ENCODE data around the gene MKS1.

The MKS1 gene

DNA sequence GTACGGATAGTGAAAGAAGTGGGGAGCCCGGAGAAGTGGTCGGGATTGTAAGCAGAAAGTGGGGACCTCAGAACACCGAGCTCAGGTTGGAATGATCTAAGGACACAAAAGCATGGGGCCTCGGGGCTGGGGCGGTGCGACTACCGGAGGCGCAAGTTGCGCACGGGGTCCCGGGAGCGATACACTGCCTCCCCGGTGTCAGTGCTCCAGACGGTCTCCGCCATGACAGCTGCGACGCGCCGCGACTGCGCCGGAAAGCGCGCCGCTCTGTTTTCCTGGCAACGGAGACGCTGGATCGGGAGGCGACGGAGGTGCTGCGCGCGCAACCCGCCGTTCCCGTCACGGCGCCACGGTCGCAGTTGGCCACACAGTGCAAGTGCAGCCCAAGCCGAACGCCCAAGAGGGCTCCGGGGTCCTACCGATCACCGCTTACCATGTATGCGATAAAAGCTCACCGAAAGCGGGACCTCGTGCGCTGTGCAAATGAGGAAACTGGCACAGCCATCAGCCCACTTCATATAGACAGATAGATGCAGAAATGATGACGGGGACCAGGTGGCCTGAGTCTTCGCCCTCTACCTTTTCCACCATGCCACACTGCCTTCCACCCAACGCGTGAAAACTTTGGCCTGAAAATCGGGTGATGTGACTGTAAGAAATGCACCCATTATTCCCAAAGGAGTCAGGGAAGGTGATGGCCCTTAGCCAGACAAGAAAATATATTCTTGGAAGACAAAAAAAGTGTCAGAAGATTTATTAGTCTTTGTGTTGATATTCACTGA is at the start of gene MKS1:
Gene MKS1 (minus strand): TSS at position 249 of the 782 bp plus-strand sequence. CDS start 25 bp downstream, at position 224.
- peak; percentile 93 for DNase-seq

DNA sequence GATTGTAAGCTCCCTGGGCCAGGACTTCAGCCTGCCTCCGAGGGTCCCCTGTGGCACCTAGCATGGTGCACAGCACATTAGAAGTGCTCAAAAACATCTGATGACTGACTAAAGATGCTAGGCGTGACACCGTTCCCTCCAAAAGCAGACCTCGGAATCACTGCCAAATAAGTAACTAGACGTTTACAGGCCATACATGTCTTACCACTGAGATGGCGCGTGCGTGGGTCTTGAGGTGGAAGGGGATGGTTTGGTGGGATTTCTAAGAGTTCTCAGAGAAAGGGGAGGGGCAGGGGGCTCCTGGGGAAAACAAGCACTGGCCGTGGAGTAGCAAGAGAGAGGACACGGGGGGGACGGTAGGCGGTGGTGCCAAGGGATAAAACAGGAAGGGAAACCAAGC is 49.3 kb upstream of the MKS1 start:
- DNase-seq: no peak

DNA sequence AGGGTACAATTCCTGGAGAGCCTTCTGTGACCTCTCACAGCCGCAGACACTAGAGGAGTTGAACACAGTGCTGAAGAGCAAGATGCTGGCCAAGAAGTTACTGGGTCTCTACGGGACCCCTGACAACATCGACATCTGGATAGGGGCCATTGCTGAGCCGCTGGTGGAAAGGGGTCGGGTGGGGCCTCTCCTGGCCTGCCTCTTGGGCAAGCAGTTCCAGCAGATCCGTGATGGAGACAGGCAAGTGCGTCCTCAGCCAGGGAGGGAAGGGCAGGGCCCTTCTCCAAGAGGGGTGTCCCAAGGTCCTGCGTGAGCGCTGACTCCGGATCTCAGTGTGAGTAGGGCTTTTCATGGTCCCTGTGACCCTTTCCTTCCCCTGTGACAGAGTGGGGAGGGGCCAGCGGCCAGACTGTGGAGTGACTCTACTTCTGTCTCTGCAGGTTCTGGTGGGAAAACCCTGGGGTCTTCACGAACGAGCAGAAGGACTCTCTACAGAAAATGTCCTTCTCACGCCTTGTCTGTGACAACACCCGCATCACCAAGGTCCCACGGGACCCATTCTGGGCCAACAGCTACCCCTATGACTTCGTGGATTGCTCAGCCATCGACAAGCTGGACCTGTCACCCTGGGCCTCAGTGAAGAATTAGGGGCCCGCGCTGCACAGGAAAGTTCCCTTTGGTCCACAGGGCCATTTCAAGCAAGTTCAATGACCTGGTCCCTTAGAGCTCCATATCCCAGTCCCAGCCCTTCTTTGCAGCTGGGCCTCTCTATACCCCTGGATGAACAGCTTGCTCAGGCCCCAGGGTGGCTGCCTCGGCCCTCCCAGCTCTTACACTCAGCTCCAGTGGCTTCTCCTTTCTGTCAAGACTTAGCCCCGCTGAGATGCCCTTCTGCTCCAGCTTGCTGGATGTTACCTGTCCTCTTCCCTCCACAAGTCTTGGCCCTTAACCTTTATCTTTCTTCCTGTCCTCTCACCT is 48.6 kb upstream of the MKS1 start:
- DNase-seq: no peak

DNA sequence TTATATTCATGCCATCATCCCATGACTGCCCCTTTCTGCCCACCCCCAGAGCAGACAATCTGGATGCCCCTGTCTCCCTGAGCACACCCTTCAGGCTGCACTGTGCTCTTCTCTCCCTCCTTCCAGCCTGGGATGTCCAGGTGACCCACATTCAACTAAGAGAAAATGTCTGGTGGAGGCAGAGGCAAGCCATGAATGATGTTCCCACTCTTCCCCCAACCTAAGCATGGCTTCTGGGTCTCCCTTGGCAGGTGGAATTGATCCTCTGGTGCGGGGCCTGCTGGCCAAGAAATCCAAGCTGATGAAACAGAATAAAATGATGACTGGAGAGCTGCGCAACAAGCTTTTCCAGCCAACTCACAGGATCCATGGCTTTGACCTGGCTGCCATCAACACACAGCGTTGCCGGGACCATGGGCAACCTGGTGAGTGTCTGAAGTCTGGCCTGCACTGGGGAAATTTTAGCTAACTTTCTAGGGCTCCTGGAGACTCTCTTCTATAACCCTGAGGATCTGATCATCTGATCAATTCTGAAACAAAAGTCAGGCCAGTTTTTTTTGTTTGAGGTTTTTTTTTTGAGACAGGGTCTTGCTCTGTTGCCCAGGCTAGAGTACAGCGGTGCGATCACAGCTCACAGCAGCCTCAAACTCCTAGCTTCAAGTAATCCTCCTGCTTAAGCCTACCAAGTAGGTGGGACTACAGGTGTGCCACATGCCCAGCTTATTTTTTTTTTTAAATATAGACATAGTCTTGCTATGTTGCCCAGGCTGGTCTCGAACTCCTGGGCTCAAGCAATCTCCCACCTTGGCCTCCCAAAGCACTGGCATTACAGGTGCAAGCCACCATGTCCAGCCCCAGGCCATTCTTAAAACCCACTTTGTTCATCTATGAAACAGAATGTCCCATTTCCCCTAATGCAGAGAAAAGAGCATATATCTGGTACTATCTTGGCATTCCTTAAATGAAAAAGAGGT is 47.1 kb upstream of the MKS1 start:
- DNase-seq: no peak

DNA sequence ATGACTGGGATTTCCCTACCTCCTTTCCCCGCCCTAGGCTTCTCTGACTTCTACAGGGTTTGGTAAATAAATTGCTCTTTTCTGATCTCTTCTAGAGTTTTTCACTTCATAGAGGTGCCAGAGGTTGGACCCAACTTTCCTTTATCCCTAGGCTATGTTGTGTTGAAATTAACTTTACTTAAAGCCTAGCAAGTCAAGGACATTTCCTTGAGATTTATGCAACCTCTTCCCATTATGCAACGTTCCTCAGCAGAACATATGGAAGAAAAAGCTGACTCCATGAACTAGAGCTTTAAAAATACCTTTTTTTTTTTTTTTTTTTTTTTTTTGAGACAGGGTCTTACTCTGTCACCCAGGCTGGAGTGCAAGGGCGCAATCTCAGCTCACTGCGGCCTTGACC is 46.2 kb upstream of the MKS1 start:
- no peak for DNase-seq

DNA sequence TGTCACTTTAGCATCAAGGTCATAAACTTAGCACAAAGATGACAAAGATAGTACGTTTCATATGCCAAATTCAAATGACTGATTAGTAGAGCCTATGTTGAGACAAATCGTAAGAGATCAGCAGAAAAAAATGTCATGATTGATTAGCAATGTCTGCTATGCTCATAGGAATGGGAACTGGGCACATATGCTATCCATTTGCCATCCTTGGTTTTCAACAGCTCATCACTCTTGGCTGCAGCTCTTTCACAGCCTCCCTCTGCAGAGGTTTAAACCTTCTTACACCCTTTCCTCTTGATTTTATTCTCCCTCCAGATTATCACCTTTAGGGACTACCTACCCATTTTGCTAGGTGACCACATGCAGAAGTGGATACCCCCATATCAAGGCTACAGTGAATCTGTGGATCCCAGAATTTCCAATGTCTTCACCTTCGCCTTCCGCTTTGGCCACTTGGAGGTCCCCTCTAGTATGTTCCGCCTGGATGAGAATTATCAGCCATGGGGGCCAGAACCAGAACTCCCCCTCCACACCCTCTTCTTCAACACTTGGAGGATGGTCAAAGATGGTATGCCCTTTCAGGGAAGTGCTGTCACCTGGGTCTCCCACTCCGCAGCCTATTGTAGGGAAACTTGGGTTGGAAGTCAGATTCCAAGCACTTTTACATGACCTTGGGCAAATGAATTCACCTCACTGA is 45.5 kb upstream of the MKS1 start:
- no peak for DNase-seq

DNA sequence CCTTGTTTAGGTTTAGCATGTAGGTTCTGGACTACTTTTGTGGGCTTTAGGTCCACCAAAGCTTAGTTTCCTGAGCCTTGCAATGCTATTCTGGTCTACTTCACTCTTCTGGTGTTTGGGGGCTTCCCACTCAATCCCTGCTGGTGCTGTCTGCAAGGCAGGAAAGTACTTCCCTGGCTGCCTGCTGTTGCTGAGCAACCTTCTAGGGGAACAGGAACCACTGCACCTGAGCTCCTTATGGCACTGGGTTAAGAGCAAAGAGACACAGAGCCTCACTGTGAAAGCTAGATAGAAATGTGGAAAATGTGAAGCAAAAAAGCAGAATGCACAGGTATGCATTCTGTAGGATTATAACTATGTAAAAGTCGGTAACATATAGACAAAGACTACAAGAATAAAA is 44.7 kb upstream of the MKS1 start:
- DNase-seq: no peak

DNA sequence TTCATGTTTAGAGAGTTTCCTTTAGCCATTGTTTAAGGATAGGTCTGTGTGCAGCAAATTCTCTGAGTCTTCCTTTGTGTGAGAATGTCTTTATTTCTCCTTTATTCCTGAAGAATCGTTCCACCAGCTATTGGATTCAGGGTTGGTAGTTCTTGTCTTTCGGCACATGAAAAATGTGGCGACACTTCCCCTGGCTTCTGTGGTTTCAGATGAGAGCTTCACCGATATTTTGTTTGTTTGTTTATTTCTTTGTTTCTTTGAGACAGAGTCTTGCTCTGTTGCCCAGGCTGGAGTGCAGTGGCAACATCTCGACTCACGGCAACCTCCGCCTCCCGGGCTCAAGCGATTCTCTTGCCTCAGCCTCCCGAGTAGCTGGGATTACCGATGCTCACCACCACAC is 43.1 kb upstream of the MKS1 start:
- no peak for DNase-seq

DNA sequence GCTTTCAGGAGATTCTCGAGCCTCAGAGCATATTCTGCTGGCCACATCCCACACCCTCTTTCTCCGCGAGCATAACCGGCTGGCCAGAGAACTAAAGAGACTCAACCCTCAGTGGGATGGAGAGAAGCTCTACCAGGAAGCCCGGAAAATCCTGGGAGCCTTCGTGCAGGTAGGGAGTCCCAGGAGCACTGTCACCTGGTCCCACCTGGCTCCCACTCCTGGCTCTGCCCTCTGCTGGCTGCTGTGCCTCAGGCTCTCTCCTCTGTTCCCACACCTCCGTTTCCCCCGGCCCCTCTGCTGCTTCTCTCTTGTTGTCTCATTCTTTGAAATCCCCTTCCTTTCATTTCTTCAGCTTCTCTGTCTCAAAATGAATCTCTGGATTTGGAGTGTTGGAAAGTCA is 35.7 kb upstream of the MKS1 start:
- DNase-seq: no peak

DNA sequence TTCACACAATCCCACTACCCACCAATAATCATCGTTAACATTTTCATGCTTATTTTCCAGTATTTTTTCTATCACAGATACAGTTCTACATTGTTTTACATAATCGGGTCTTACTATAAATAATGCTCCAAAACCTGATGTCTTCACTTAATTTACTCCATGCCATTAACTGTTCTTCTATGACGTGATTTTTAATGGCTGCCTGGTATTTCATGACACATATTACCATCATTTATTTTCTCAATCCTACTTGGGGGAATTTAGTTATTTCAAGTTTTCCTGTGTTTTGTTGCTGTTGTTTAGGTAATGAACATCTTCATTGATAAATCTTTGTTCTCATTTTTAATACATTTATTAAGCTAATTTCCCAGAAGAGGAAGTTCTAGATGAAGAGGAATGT is 34.0 kb upstream of the MKS1 start:
- DNase-seq: no peak

DNA sequence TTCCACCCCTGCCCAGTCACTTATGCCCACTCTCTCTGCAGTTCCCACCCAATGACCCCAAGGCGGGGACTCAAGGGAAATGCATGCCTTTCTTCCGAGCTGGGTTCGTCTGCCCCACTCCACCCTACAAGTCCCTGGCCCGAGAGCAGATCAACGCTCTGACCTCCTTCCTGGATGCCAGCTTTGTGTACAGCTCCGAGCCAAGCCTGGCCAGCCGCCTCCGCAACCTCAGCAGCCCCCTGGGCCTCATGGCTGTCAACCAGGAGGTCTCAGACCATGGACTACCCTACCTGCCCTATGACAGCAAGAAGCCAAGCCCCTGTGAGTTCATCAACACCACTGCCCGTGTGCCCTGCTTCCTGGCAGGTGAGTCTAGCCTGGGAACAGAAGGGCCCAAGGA is 33.1 kb upstream of the MKS1 start:
- DNase-seq: no peak

DNA sequence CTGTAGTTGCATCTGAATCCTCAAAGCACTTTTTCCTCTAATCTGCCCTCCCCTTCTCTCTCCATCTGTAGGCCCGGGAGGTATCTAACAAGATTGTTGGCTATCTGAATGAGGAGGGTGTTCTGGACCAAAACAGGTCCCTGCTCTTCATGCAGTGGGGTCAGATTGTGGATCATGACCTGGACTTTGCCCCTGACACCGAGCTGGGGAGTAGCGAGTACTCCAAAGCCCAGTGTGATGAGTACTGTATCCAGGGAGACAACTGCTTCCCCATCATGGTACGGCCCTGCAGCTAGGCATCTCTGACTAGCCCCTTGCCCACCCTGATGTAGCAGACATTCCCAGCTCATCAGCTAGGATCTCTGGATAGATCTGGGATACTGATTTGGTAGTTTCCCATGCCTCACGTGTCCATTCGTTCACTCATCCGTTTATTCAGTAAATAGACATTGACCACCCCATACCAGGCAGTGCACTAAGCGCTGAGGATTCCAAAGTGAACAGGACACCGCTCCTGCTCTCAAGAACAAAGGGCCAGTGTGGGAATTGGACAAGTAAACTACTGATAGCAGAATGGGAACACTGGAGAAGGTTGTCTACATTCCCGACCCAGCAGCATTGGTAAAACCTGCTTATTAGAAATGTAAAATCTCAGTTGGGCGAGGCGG is 31.4 kb upstream of the MKS1 start:
- no peak for DNase-seq

DNA sequence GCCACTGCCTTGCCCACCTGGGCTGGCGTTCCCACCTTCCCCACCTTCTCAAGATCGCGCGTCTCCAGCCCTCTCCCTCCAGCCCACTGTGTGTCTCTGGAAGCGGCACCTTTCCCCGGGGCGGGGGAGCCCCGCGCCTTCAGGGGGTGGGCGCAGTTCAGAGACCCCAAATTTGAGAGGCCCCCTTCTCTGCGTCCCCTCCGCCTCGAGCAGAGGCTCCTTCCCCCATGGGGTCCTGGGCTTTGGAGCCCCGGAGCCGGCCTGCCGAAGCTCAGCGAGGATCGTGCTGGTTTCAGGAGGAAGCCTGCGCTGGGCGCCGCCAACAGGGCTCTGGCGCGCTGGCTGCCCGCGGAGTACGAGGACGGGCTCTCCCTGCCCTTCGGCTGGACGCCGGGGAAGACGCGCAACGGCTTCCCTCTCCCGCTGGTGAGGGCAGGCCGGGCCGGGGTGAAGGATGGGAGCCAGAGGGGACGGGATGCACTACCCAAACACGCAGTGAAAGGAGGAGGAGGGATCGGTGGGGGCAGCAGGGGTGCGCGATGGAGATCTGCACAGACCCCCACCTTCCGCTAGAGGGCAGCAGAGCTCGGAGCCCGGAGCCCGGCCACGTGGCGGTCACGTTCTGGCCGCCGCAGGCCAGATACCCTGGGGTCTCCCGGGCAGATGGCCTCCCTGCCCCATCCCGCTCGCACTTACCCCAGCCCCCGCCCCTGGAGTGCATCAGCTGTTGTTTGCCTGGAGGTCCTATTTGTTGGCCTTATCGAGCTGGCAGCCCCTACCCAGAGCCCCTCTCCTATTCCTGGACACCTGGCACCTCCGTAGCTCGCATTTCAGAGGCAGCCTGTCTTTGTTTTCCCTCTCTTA is 30.4 kb upstream of the MKS1 start:
- peak; percentile 62 for DNase-seq

DNA sequence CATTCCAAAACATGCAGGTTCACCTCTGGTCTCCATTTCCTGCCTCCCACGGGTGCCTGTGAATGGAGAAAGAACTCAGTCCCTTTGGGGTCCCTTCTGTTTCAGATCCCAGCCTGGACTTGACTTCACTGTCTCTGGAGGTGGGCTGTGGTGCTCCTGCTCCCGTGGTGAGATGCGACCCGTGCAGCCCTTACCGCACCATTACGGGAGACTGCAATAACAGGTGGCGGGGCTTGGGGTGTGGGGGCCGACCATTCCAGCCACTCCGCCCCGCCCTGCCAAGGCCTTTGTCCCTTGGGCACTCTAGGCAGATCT is 29.9 kb upstream of the MKS1 start:
- no peak for DNase-seq

DNA sequence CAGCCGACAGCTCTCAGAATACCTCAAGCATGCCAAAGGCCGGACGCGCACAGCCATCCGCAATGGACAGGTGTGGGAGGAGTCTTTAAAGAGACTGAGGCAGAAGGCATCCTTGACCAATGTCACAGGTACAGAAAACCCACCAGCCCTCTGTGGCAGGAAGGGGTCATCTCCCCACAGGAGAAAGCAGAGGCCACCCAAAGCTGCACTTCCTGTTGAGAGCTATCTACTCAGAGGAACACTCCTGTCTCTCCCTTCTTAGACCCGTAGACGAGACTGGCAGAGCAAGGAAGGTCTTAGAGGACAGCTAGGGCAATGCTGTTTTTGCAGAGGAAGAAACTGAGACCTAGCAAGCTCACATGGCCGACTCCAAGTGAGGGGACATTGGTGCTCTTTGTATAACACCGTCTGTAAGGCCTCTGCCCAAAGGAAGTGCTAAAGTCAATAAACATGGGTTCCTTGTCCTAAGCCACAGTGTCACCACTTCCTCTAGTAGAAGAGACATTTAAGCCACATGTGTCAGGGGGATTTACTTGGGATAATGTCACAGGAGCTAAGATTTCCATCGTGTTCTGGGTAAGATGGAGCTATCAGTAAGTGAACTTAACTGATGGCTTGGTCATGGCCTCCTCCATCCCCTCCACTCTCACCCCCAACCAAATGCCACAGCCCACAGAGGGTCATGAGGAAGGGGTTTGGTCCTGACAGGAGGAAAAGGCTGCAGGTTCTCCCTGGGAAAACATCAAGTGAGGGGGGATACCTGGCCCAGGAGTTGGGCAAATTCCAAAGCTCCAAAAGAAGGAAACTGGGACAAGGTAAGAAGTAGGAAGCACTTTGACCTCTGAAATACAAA is 28.7 kb upstream of the MKS1 start:
- DNase-seq: no peak

DNA sequence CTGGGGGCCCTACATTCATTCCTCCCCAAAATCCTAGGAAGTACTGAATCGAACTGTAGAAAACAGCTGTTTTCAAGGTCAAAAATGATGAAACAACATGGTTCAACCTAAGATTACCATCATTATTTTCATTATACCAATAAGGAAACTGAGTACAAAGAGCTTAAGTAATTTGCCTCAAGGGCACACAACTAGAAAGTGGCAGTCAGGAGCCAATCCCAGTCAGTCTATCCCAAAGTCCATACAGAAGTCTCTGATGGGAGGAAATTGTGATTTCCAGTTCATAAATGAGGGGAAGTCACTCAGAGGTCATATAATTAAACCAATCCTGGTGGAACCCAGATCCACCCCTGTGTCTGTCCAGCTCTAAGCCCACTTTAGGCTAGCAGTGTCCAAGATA is 27.7 kb upstream of the MKS1 start:
- DNase-seq: no peak

DNA sequence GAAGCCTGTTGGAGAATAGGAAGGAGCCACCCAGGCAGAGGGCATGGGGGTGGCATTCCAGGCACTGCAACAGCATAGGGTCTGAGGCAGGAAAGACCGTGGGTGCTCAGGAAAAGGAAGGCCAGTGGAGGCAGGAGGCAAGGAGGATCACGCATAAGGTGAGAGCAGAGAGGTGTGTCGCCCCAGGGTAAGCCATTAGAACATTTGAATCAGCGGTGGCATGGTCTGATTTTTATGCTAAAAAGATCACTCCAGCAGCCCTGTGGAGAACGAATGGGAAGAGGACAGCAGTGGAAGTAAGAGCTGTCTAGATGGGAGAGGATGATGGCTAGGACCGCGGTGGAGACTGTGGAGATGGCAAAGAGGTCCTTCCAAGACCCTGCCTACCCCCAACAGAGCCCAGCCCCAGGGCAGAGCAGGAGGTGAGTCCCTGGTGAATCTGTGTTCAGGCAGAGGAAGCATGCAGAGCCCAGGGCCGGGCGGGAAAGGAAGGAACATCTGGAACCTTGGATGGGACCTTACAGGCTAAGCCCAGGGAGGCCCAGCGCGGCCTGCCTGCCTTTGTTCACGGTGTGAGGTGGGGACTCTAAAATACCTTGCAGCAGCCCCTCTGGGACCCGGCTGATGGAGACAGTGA is 27.2 kb upstream of the MKS1 start:
- DNase-seq: no peak

DNA sequence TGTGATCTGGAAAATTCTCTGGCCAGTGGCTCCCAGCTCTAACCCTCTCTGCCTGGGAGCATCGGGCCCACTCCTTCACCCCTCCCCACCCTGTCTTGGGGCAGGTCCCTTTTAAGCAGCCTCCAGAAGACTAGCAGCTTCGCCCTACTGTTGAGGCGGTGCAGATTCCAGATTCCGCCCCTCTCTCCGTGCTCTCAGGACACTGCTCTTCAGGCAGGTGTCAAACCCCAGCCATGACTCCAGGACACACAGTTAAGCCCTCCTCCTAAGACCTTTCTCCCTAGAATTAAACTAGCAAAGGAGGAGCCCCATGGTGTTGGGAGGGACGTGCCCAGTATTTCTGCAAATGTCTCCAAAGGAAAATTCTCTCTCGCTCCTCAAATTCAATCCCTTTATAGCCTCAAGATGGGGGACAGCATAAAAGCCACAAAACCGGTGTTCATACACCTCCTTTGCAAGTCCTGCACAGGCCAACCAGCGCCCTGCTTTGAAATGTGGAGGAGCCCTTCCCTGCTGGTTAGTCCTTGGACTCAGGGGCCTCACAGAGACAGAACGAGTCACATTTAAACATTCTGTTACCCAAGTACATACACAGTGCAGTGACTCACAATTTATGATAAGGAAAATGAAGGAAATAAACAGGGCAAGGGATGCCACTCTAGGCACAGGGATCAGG is 26.5 kb upstream of the MKS1 start:
- DNase-seq: no peak

DNA sequence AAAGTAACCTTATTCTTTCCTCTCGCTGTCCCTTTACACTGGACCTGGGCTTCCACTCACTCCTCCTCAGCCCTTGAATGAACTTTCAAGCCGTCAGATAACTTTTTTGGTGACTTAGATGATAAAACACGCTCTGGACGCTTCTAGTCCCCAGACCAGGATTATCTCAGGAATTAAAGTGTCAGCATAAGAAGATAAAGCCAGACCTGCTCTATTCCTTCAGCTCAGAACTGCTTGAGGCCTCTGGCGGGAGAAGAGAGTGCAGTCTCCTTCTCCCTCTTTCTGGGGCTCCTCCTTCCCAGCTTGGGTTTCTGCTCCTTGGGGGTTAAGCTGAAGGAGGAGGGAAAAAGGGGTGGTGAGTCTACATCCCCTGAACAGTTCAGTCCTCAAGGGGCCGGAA is 25.9 kb upstream of the MKS1 start:
- DNase-seq: no peak

Measured in activated effector memory CD4-positive, alpha-beta T cell treated with Interleukin-2 at 50 U/mL for 16 hours (primary cell).